ENCODE data around the gene WAS. TPM values are rescaled to one million over a fixed set of nuclear protein-coding genes. Genes with fewer than 3 reads are reported as not detected.

Gene WAS
- total RNA-seq, 2 donors from 2014 or later = 3.0 to 4.9 TPM

- H3K27ac ChIP-seq = no peak overlapping the region
Measured at GRCh38 chrX:48698306-48698705, 14.7 kb downstream of the WAS start.

GRCh38 chrX:48700246-48700645 lies 16.6 kb downstream of the WAS start:
- no peak for TF ChIP-seq CTCF (IDR thresholded peaks at IDR 0.05)
- Histone ChIP-seq H3K36me3 (no peaks in the 10 kb centered on the region), H3K27me3 (no peaks in the 10 kb centered on the region), H3K27ac (no peak overlapping the region), H3K9ac (ENCODE audit: low read depth in 2 of 2, low read length in 2 of 2) (no peak overlapping the region), H3K4me1 (no peaks in the 10 kb centered on the region), H3K9me3 (no peaks in the 10 kb centered on the region), H3K4me3 (no peak overlapping the region)
- intact Hi-C loops (cut with DNase I) = no loop called here
- DNase-seq = no peak

More at GRCh38 chrX:48698306-48698705, 14.7 kb downstream of the WAS start:
- Histone ChIP-seq H3K9me3 (no peaks in the 10 kb centered on the region), H3K9ac (ENCODE audit: low read depth in 2 of 2, low read length in 2 of 2) (no peak overlapping the region), H3K4me3 (no peak overlapping the region), H3K36me3 (no peaks in the 10 kb centered on the region), H3K4me1 (no peaks in the 10 kb centered on the region), H3K27me3 (peaks cover 3% of the 10 kb centered on the region)
- intact Hi-C loops (cut with DNase I) = no loop called here
- TF ChIP-seq CTCF (IDR thresholded peaks at IDR 0.05) = no peak
- DNase-seq = no peak

- H3K27ac ChIP-seq = no peak overlapping the region
- DNase-seq = no peak
- no peaks in the 10 kb centered on the region for H3K27me3 ChIP-seq
- H3K9me3 ChIP-seq = no peaks in the 10 kb centered on the region
- H3K4me3 ChIP-seq = no peak overlapping the region
- no peak overlapping the region for H3K9ac ChIP-seq (ENCODE audit: low read depth in 2 of 2, low read length in 2 of 2)
- no peaks in the 10 kb centered on the region for H3K36me3 ChIP-seq
- intact Hi-C loops (cut with DNase I) = no loop called here
- no peaks in the 10 kb centered on the region for H3K4me1 ChIP-seq
- TF ChIP-seq CTCF (IDR thresholded peaks at IDR 0.05) = no peak
Measured at GRCh38 chrX:48700951-48701653, 17.5 kb downstream of the WAS start.

- Histone ChIP-seq H3K27me3 (no peaks in the 10 kb centered on the region), H3K4me1 (no peaks in the 10 kb centered on the region), H3K9ac (ENCODE audit: low read depth in 2 of 2, low read length in 2 of 2) (no peak overlapping the region), H3K36me3 (no peaks in the 10 kb centered on the region), H3K27ac (no peak overlapping the region), H3K9me3 (no peaks in the 10 kb centered on the region), H3K4me3 (no peak overlapping the region)
- intact Hi-C loops (cut with DNase I) = no loop called here
- no peak for TF ChIP-seq CTCF (IDR thresholded peaks at IDR 0.05)
- DNase-seq = no peak
Measured at GRCh38 chrX:48702032-48702431, 18.4 kb downstream of the WAS start.

GRCh38 chrX:48702716-48703115 lies 19.1 kb downstream of the WAS start:
- DNase-seq = no peak
- no peaks in the 10 kb centered on the region for H3K36me3 ChIP-seq
- H3K27me3 ChIP-seq = no peaks in the 10 kb centered on the region
- H3K4me1 ChIP-seq = no peaks in the 10 kb centered on the region
- no peak overlapping the region for H3K27ac ChIP-seq
- no peaks in the 10 kb centered on the region for H3K9me3 ChIP-seq
- no peak for TF ChIP-seq CTCF (IDR thresholded peaks at IDR 0.05)
- intact Hi-C loops (cut with DNase I) = no loop called here
- H3K9ac ChIP-seq (ENCODE audit: low read depth in 2 of 2, low read length in 2 of 2) = no peak overlapping the region
- H3K4me3 ChIP-seq = no peak overlapping the region
